ENCODE results near the gene STOML1. TPM values are rescaled to one million over a fixed set of nuclear protein-coding genes. Genes with fewer than 3 reads are reported as not detected.

The STOML1 gene
- total RNA-seq, 1 donor from 2014 or later, result 15.3 TPM

DNA sequence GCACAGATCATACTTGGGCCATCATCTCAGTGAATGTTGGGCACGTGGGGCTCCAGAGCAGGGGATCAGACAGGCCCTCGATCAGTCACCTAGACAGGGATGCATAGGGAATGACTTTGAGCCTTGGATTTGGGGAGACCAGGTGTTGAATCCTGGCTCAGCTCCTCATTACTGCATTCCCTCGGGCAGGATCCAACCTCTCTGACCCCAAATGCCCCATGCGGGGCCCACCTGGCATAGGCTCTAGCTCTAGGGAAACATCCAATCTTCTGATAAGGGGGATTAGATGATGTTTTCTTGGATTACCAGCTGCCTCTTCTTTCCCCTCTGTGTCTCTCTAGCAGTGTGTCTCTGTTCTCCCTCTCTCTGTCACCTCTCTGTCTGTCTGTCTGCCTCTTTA, 43.1 kb downstream of the STOML1 start:
- Histone ChIP-seq H3K27me3 (no peaks in the 10 kb centered on the region), H3K36me3 (peaks cover 39 to 52% of the 10 kb centered on the region in 2 donors), H3K4me1 (peaks cover 19 to 42% of the 10 kb centered on the region in 2 donors), H3K4me3 (no peak overlapping the region), H3K9me3 (no peaks in the 10 kb centered on the region), H3K27ac (peak overlapping the region; percentile 58 to 99)
- intact Hi-C loops (cut with DNase I), result no loop called here
- TF ChIP-seq, protein P1, sequence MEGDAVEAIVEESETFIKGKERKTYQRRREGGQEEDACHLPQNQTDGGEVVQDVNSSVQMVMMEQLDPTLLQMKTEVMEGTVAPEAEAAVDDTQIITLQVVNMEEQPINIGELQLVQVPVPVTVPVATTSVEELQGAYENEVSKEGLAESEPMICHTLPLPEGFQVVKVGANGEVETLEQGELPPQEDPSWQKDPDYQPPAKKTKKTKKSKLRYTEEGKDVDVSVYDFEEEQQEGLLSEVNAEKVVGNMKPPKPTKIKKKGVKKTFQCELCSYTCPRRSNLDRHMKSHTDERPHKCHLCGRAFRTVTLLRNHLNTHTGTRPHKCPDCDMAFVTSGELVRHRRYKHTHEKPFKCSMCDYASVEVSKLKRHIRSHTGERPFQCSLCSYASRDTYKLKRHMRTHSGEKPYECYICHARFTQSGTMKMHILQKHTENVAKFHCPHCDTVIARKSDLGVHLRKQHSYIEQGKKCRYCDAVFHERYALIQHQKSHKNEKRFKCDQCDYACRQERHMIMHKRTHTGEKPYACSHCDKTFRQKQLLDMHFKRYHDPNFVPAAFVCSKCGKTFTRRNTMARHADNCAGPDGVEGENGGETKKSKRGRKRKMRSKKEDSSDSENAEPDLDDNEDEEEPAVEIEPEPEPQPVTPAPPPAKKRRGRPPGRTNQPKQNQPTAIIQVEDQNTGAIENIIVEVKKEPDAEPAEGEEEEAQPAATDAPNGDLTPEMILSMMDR (IDR thresholded peaks at IDR 0.05), result no peak
- peak in 1 of 2 donors; percentile 53 for DNase-seq (ENCODE audit: low spot score in 2 of 2)

DNA sequence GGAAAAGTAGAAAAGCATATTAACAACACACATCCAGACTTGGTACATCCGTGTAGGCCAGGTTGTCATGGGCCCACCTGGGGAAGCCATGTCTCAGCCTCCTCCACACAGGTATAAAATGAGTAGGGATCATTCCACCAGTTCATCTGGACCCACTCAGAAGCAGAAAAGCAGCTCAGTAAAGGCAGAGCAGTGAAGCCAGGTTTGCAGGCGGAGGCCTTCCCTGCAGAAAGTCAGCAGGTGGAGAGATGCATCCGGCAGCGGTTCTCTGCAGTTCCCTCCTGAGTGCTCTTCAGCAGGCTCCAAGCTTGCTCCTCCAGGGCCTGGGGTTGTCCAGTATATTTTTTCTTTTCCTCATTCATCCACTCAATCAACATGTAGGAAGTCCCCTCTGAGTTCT, 43.7 kb downstream of the STOML1 start:
- Histone ChIP-seq H3K27me3 (no peaks in the 10 kb centered on the region), H3K4me3 (no peak overlapping the region), H3K9me3 (no peaks in the 10 kb centered on the region), H3K36me3 (peaks cover 39 to 53% of the 10 kb centered on the region in 2 donors), H3K27ac (peak overlapping the region; percentile 90 to 93), H3K4me1 (peaks cover 21 to 40% of the 10 kb centered on the region in 2 donors)
- TF ChIP-seq, protein P1 (IDR thresholded peaks at IDR 0.05), result no peak
- DNase-seq (ENCODE audit: low spot score in 2 of 2), result peak in 1 of 2 donors; percentile 39
- intact Hi-C loops (cut with DNase I), result no loop called here

DNA sequence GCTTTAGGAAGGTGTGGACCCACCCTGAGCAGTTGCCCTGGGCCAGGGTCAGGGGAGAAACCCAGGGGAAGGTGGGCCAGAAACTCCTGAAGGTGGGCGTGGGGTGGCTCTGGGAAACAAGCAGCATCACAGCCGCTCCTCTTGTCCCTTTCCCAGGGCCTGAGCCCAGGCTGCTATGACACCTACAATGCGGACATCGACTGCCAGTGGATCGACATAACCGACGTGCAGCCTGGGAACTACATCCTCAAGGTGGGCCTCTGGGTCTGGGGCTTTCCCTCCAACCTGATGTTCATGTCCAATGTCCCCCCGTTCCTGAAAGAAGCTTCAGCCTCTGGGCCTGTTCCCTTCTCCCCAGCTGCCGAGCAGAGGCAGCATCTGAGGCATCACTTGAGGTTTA, 44.4 kb downstream of the STOML1 start:
- TF ChIP-seq, protein P1 (IDR thresholded peaks at IDR 0.05), result no peak
- Histone ChIP-seq H3K27ac (peak overlapping the region; percentile 90 to 93), H3K27me3 (no peaks in the 10 kb centered on the region), H3K4me1 (peaks cover 22 to 42% of the 10 kb centered on the region in 2 donors), H3K4me3 (no peak overlapping the region), H3K36me3 (peaks cover 39 to 52% of the 10 kb centered on the region in 2 donors), H3K9me3 (no peaks in the 10 kb centered on the region)
- intact Hi-C loops (cut with DNase I), result no loop called here
- peak in 1 of 2 donors; percentile 50 for DNase-seq (ENCODE audit: low spot score in 2 of 2)

DNA sequence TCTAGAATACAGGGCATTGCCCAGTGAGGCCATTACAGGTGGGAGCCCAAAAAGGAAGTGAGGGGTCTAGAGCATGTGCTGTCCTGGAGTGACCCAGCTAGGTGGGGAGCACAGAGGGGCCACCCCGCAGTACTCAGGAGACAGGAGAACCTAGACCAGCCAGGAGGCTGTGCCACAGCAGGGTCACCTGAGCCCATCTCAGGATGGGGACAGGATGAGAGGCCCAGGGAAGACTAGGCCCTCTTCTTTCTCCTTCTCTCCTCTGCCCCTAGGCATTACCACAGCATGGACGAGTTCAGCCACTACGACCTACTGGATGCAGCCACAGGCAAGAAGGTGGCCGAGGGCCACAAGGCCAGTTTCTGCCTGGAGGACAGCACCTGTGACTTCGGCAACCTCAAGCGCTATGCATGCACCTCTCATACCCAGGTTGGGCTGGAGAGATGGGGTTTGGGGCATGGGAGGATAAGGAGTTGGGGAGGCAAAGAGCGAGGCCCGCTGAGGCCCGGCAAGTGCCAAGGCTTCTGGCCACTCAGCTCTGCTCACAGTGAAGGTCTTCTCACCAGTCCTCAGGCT, 45.2 kb downstream of the STOML1 start:
- peaks cover 39 to 46% of the 10 kb centered on the region in 2 donors for H3K36me3 ChIP-seq
- H3K4me3 ChIP-seq, result no peak overlapping the region
- no peaks in the 10 kb centered on the region for H3K9me3 ChIP-seq
- H3K27ac ChIP-seq, result peak overlapping the region; percentile 90 to 93
- intact Hi-C loops (cut with DNase I), result no loop called here
- peaks cover 26 to 42% of the 10 kb centered on the region in 2 donors for H3K4me1 ChIP-seq
- H3K27me3 ChIP-seq, result no peaks in the 10 kb centered on the region
- TF ChIP-seq, protein P1 (IDR thresholded peaks at IDR 0.05), result no peak
- peak in 1 of 2 donors; percentile 49 for DNase-seq (ENCODE audit: low spot score in 2 of 2)

DNA sequence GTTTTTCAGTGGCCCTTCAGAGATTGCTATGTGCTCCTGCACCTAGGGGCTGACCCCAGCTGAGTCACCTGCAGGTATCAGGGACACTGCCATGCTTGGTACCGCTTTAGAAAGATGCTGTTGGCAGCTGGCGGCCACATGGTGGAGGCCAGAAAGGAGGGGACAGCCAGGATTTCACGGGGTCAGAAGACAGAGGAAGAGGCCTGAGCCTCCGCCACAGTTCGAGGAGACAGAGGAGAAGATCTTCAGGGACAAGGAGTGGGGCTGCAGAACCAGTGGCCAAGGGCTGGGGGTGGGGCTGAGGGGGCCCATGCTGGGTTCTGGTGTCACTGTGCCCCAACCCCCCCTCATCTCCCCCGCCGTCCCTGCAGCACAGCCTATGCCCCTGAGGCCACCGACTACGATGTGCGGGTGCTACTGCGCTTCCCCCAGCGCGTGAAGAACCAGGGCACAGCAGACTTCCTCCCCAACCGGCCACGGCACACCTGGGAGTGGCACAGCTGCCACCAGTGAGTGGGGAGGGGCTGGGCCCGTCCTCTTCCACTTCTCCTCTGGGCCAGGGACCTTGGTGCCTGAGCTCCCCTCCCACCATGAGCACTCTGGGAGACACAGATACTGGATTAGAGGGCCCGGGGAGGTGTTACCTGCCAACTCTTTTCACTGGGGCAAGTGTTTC, 45.9 kb downstream of the STOML1 start:
- H3K27ac ChIP-seq, result peak overlapping the region; percentile 90 to 93

More for the DNA sequence above, 45.9 kb downstream of the STOML1 start:
- H3K4me3 ChIP-seq, result no peak overlapping the region
- intact Hi-C loops (cut with DNase I), result no loop called here
- H3K9me3 ChIP-seq, result no peaks in the 10 kb centered on the region
- H3K36me3 ChIP-seq, result peaks cover 39 to 46% of the 10 kb centered on the region in 2 donors
- no peaks in the 10 kb centered on the region for H3K27me3 ChIP-seq
- DNase-seq (ENCODE audit: low spot score in 2 of 2), result no peak
- TF ChIP-seq, protein P1 (IDR thresholded peaks at IDR 0.05), result no peak
- H3K4me1 ChIP-seq, result peaks cover 25 to 44% of the 10 kb centered on the region in 2 donors
